OCI-LY3 (cell line): Measurements from ENCODE around the gene SIGLEC6.

Source experiments
- H2AFZ ChIP-seq: fragments of 200-600, 300-600 bp; shearing (Covaris generic); 2 replicates; pipeline ENCODE4 v1.6.0; 2014; ENCODE audit warnings: antibody characterized with exemption, low read depth, low read length
- H3K27ac ChIP-seq: fragments of 200-600, 300-600 bp; sonication (generic); 2 replicates; pipeline ENCODE4 v1.5.1; 2014; ENCODE audit warnings: mild to moderate bottlenecking, low read length, moderate library complexity, mixed read lengths
- H3K27me3 ChIP-seq: fragments of 200-600, 300-600 bp; sonication (generic); 2 replicates; pipeline ENCODE4 v1.6.1; 2014; ENCODE audit warnings: low read depth, low read length, mixed read lengths
- H3K36me3 ChIP-seq: fragments of 200-600, 300-600 bp; sonication (generic); replicated peaks from 2 replicates; pipeline ENCODE3; 2014; ENCODE audit warnings: low read depth, low read length, mixed read lengths
- H3K4me1 ChIP-seq: fragments of 300-600, 200-600 bp; sonication (generic); 2 replicates; pipeline ENCODE4 v1.6.1; 2014; ENCODE audit warnings: low read length, mixed read lengths
- H3K4me2 ChIP-seq: fragments of 200-600, 300-600 bp; sonication (generic); 2 replicates; pipeline ENCODE4 v1.6.1; 2014; ENCODE audit warnings: low read length, mixed read lengths
- H3K4me3 ChIP-seq: fragments of 300-600, 200-600 bp; sonication (generic); 2 replicates; pipeline ENCODE4 v1.5.1; 2014; ENCODE audit warnings: antibody characterized with exemption, mild to moderate bottlenecking, low read length, moderate library complexity
- H3K79me2 ChIP-seq: fragments of 300-600, 200-600 bp; shearing (Covaris generic); 2 replicates; pipeline ENCODE4 v1.6.1; 2014; ENCODE audit warnings: mild to moderate bottlenecking, low read length, mixed read lengths
- H3K9ac ChIP-seq: fragments of 300-600, 200-600 bp; shearing (Covaris generic); 2 replicates; pipeline ENCODE4 v1.6.0; 2014; ENCODE audit warnings: mild to moderate bottlenecking, low read length, moderate library complexity
- H3K9me3 ChIP-seq: fragments of 200-600, 300-600 bp; shearing (Covaris generic); 2 replicates; pipeline ENCODE4 v1.6.1; 2014; ENCODE audit warnings: low read length, mixed read lengths; ENCODE audit not compliant: insufficient read depth
- H4K20me1 ChIP-seq: fragments of 200-600, 300-600 bp; sonication (generic); 2 replicates; pipeline ENCODE4 v1.6.1; 2016; ENCODE audit warnings: low read length, mixed read lengths; ENCODE audit not compliant: insufficient read depth
- CTCF ChIP-seq: fragments of 200-600, 300-600 bp; sonication (generic); IDR thresholded peaks from 2 replicates; pipeline ENCODE4 v1.5.1; 2014; ENCODE audit warnings: antibody characterized with exemption, low read length, low read depth
- EZH2phosphoT487 ChIP-seq: fragments of 200-600 bp; shearing (Covaris generic); IDR thresholded peaks from 2 replicates; pipeline ENCODE4 v1.6.1; 2018; ENCODE audit warnings: antibody characterized with exemption, mixed run types, low read depth

SIGLEC6 gene

GRCh38 chr19:51546107-51546649 is 14.7 kb upstream of the SIGLEC6 start:
- peaks cover 13% of the 10 kb centered on the region for H3K4me1 ChIP-seq
- H3K9me3 ChIP-seq = no peaks in the 10 kb centered on the region
- TF ChIP-seq CTCF (no peak), EZH2phosphoT487 (no peak)
- peaks cover 2% of the 10 kb centered on the region; the same call in 1 of the 2 replicates for H4K20me1 ChIP-seq
- no peak overlapping the region for H2AFZ ChIP-seq
- no peaks in the 10 kb centered on the region for H3K36me3 ChIP-seq
- no peak overlapping the region for H3K4me2 ChIP-seq
- no peak overlapping the region for H3K4me3 ChIP-seq
- peaks cover 51% of the 10 kb centered on the region for H3K27me3 ChIP-seq
- H3K79me2 ChIP-seq = no peaks in the 10 kb centered on the region
- no peak overlapping the region for H3K27ac ChIP-seq
- no peak overlapping the region for H3K9ac ChIP-seq

DNA sequence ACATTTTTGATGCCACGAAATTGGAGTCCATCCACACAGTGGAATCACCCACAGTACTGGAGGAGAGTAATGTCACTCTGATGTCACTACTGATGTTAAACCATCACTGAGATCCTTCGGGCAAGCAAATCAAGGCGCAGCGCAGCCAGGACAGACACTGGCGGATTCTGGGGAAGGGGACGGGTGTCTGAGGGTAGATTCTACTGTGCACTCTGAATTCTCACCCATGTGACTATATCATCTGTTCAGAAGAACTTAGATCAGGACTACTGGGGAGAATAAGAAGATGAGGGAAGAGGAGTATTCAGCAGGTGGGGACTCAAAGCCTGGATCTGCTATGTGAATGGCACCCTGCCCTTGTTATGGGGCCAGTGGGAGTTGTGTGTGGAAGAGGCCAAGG is 12.6 kb upstream of the SIGLEC6 start:
- peaks cover 2% of the 10 kb centered on the region; the same call in 1 of the 2 replicates for H4K20me1 ChIP-seq
- H3K4me2 ChIP-seq = no peak overlapping the region
- no peaks in the 10 kb centered on the region for H3K4me1 ChIP-seq
- H3K79me2 ChIP-seq = no peaks in the 10 kb centered on the region
- no peaks in the 10 kb centered on the region for H3K36me3 ChIP-seq
- H3K9me3 ChIP-seq = no peaks in the 10 kb centered on the region
- H3K9ac ChIP-seq = no peak overlapping the region
- H3K27ac ChIP-seq = no peak overlapping the region
- H3K4me3 ChIP-seq = no peak overlapping the region
- no peak for TF ChIP-seq CTCF
- no peak for TF ChIP-seq EZH2phosphoT487
- H2AFZ ChIP-seq = no peak overlapping the region
- H3K27me3 ChIP-seq = peaks cover 53% of the 10 kb centered on the region

GRCh38 chr19:51542699-51543098 is 11.2 kb upstream of the SIGLEC6 start:
- Histone ChIP-seq H3K9me3 (no peaks in the 10 kb centered on the region), H2AFZ (no peak overlapping the region), H3K27ac (no peak overlapping the region), H3K9ac (no peak overlapping the region), H3K4me1 (no peaks in the 10 kb centered on the region), H3K79me2 (no peaks in the 10 kb centered on the region), H4K20me1 (peaks cover 2% of the 10 kb centered on the region; the same call in 1 of the 2 replicates), H3K4me3 (no peak overlapping the region), H3K36me3 (no peaks in the 10 kb centered on the region), H3K27me3 (peaks cover 48% of the 10 kb centered on the region), H3K4me2 (no peak overlapping the region)
- no peak for TF ChIP-seq CTCF
- no peak for TF ChIP-seq EZH2phosphoT487

DNA sequence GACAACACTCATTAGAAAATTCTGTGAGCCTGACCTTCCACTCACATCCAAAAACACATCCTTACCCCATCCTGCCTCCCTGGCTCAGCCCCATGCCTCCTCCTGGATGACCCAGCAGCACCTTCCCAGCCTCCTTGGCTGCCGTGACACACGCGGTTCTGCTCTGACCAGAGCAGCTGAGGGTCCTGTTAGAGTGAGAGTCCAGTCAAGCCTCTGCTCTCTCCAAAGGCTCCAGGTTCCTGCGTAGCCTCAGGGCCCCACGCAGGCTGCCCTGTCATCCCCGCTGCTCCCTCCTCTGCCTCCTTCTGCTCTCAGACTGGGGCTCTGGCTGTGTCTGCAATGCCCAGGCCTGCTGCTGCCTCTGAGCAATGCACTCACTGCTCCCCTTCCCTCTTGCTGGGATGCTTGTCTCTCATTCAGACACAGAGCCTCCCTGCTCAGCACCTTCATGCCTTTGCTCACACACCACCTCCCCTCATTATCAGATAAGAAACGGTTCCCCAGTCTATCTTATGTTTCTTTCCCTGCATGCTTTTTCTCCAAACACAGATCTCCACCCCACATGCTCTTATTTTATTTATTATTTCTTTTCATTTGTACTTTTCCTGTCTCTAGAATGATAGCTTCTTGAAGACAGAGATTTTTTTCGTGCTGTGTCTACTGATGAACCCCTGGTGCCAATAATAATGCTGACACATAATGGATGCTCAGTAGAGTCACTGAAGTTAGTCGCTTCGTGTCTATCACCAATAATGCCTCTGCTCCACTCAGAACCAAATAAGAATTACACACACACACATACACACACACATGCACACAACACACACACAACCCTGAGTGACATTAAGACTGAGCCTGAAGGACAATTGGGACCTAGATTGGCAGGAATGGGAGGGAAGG is 10.2 kb upstream of the SIGLEC6 start:
- Histone ChIP-seq H3K4me3 (no peak overlapping the region), H3K27me3 (peaks cover 38% of the 10 kb centered on the region), H3K4me1 (no peaks in the 10 kb centered on the region), H3K9ac (no peak overlapping the region), H3K36me3 (no peaks in the 10 kb centered on the region), H3K79me2 (no peaks in the 10 kb centered on the region), H3K4me2 (no peak overlapping the region), H3K27ac (no peak overlapping the region), H3K9me3 (no peaks in the 10 kb centered on the region), H2AFZ (no peak overlapping the region), H4K20me1 (peaks cover 2% of the 10 kb centered on the region; the same call in 1 of the 2 replicates)
- TF ChIP-seq CTCF = no peak
